DND-41 (cell line): ENCODE results near the gene SIRT6.

Experiments used
- ATAC-seq: fragments of 200-7000 bp; cut with Tn5 transposase; 3 replicates; pipeline ENCODE4 v1.9.1; 2021; ENCODE audit warnings: low read depth; ENCODE audit not compliant: insufficient read depth
- DNase-seq: peaks from one replicate; pipeline ENCODE4 v3.0.0-alpha.2; 2020
- H2AFZ ChIP-seq: 2 replicates; pipeline ENCODE4 v1.6.0; 2012; ENCODE audit warnings: low read depth, low read length
- H3K27ac ChIP-seq: 2 replicates; pipeline ENCODE4 v1.5.1; 2012; ENCODE audit warnings: low read length, inconsistent platforms
- H3K27me3 ChIP-seq: fragments of 200-600 bp; sonication (generic); 2 replicates; pipeline ENCODE4 v1.6.0; 2012; ENCODE audit warnings: low read length, mild to moderate bottlenecking, inconsistent platforms; ENCODE audit not compliant: insufficient read depth, poor library complexity
- H3K36me3 ChIP-seq: 2 replicates; pipeline ENCODE4 v1.5.1; 2012; ENCODE audit warnings: low read length, inconsistent platforms; ENCODE audit not compliant: insufficient read depth
- H3K4me1 ChIP-seq: 2 replicates; pipeline ENCODE4 v1.5.1; 2012; ENCODE audit warnings: mild to moderate bottlenecking, low read length; ENCODE audit not compliant: insufficient read depth
- H3K4me2 ChIP-seq: 2 replicates; pipeline ENCODE4 v1.6.0; 2012; ENCODE audit warnings: mild to moderate bottlenecking, moderate library complexity, low read length, inconsistent platforms; ENCODE audit not compliant: insufficient read depth
- H3K4me3 ChIP-seq, 2 experiments: fragments of 200-600 bp in 1 of 2; shearing (Covaris generic) in 1 of 2; 2 replicates each; pipeline ENCODE4 v1.5.1; 2012 to 2016; ENCODE audit warnings: inconsistent platforms in 2 of 2, low read length in 2 of 2, mild to moderate bottlenecking in 2 of 2, low read depth in 1 of 2, moderate library complexity in 1 of 2
- H3K79me2 ChIP-seq: 2 replicates; pipeline ENCODE4 v1.6.0; 2012; ENCODE audit warnings: low read length, inconsistent platforms; ENCODE audit not compliant: insufficient read depth
- H3K9ac ChIP-seq: 2 replicates; pipeline ENCODE4 v1.6.0; 2012; ENCODE audit warnings: low read depth, mild to moderate bottlenecking, inconsistent platforms, low read length, moderate library complexity
- H3K9me3 ChIP-seq: 2 replicates; pipeline ENCODE4 v1.5.1; 2012; ENCODE audit warnings: low read length, moderate library complexity, mild to moderate bottlenecking, inconsistent platforms; ENCODE audit not compliant: insufficient read depth, severe bottlenecking
- H4K20me1 ChIP-seq: 2 replicates; pipeline ENCODE4 v1.6.0; 2012; ENCODE audit warnings: low read length; ENCODE audit not compliant: insufficient read depth
- EZH2 ChIP-seq: IDR thresholded peaks from 3 replicates; pipeline ENCODE4 v1.6.1; 2012; ENCODE audit warnings: borderline replicate concordance, low read depth, mild to moderate bottlenecking, moderate library complexity, low read length, inconsistent platforms; ENCODE audit not compliant: severe bottlenecking
- TF ChIP-seq, protein P1 (sequence below): IDR thresholded peaks from 2 replicates; pipeline ENCODE4 v1.5.1; 2012; ENCODE audit warnings: borderline replicate concordance, low read length, moderate library complexity, mild to moderate bottlenecking; ENCODE audit not compliant: poor library complexity, severe bottlenecking; ENCODE audit errors: extremely low read depth

Gene SIRT6

DNA sequence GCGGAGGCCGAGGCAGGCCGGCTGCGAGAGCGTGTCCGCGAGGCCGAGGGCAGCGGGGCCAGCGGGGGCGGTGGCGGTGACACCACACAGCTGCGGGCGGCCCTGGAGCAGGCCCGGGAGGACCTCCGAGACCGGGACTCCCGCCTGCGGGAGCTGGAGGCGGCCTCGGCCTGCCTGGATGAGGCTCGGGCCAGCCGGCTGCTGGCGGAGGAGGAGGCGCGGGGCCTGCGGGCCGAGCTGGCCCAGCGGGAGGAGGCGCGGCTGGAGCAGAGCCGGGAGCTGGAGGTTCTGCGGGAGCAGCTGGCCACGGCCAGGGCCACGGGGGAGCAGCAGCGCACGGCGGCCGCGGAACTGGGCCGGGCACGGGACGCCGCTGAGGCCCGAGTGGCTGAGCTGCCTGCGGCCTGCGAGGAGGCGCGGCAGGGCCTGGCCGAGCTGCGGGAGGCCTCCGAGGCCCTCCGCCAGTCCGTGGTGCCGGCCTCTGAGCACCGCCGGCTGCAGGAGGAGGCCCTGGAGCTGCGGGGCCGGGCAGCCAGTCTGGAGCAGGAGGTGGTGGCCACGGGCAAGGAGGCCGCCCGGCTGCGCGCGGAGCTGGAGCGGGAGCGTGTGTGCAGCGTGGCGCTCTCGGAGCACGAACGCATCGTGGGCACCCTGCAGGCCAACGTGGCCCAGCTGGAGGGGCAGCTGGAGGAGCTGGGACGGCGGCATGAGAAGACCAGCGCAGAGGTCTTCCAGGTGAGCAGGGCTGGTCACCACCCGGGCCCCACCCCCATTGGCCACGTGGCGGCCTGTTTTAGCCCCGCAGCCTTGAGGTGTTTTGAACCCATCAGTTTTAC lies 35.3 kb upstream of the SIRT6 start:
- Histone ChIP-seq H3K36me3 (no peaks in the 10 kb centered on the region), H3K9me3 (no peaks in the 10 kb centered on the region), H4K20me1 (no peaks in the 10 kb centered on the region), H3K27ac (no peak overlapping the region), H2AFZ (no peak overlapping the region), H3K79me2 (no peaks in the 10 kb centered on the region), H3K4me2 (no peak overlapping the region), H3K4me3 (no peak overlapping the region), H3K4me1 (no peaks in the 10 kb centered on the region), H3K9ac (no peak overlapping the region), H3K27me3 (no peaks in the 10 kb centered on the region)
- TF ChIP-seq EZH2 = no peak
- TF ChIP-seq, protein P1, sequence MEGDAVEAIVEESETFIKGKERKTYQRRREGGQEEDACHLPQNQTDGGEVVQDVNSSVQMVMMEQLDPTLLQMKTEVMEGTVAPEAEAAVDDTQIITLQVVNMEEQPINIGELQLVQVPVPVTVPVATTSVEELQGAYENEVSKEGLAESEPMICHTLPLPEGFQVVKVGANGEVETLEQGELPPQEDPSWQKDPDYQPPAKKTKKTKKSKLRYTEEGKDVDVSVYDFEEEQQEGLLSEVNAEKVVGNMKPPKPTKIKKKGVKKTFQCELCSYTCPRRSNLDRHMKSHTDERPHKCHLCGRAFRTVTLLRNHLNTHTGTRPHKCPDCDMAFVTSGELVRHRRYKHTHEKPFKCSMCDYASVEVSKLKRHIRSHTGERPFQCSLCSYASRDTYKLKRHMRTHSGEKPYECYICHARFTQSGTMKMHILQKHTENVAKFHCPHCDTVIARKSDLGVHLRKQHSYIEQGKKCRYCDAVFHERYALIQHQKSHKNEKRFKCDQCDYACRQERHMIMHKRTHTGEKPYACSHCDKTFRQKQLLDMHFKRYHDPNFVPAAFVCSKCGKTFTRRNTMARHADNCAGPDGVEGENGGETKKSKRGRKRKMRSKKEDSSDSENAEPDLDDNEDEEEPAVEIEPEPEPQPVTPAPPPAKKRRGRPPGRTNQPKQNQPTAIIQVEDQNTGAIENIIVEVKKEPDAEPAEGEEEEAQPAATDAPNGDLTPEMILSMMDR = no peak
- no peak for ATAC-seq
- DNase-seq = no peak

DNA sequence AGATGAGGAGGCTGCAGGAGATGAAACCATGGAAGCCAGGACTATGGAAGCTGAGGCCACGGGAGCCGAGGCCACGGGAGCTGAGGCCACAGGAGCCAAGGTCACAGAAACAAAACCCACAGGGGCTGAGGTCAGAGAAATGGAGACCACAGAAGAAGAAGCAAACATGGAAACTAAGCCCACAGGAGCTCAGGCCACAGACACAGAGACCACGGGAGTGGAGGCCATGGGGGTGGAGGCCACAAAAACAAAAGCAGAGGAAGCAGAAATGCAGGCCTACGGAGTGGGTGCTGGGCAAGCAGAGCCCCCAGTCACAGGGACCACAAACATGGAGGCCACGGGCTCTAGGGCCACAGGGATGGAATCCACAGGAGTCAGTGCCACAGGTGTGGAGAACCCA lies 34.5 kb upstream of the SIRT6 start:
- Histone ChIP-seq H3K36me3 (no peaks in the 10 kb centered on the region), H3K79me2 (no peaks in the 10 kb centered on the region), H3K9ac (no peak overlapping the region), H4K20me1 (0 out of 2 replicates have a peak, but pooled peaks cover 4% of the 10 kb centered on the region), H3K27ac (no peak overlapping the region), H3K27me3 (no peaks in the 10 kb centered on the region), H3K9me3 (no peaks in the 10 kb centered on the region), H3K4me2 (no peak overlapping the region), H2AFZ (no peak overlapping the region), H3K4me3 (no peak overlapping the region), H3K4me1 (no peaks in the 10 kb centered on the region)
- TF ChIP-seq EZH2 = no peak
- TF ChIP-seq, protein P1 = no peak
- ATAC-seq (no peak), DNase-seq (no peak)

DNA sequence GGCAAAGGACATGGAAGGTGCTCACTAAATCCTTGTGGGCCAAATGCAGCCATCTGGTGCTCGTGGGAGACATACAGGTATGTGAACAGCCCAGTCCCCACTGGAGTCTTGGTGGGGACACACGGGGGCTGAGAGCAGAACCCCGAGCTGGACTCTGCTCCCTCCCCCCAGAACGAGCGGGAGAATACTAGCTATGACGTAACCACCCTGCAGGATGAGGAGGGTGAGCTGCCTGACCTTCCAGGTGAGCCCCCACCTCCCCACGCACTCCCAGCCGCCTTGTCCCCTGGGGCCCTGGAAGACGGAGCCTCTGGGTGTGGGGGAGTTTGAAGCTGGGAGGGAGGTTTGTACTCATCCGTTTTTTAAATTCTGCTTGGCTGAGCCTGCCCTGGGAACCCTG lies 33.4 kb upstream of the SIRT6 start:
- H3K79me2 ChIP-seq = no peaks in the 10 kb centered on the region
- H3K4me2 ChIP-seq = no peak overlapping the region
- no peaks in the 10 kb centered on the region for H3K27me3 ChIP-seq
- TF ChIP-seq, protein P1 = no peak
- TF ChIP-seq EZH2 = no peak
- H3K9me3 ChIP-seq = no peaks in the 10 kb centered on the region
- ATAC-seq = no peak
- H3K9ac ChIP-seq = no peak overlapping the region
- no peak for DNase-seq
- no peak overlapping the region for H2AFZ ChIP-seq
- H3K27ac ChIP-seq = no peak overlapping the region
- no peaks in the 10 kb centered on the region for H3K4me1 ChIP-seq
- no peaks in the 10 kb centered on the region for H3K36me3 ChIP-seq
- no peak overlapping the region for H3K4me3 ChIP-seq
- H4K20me1 ChIP-seq = 0 out of 2 replicates have a peak, but pooled peaks cover 4% of the 10 kb centered on the region
